ENCODE results near the gene PRCP.
A peak's percentile ranks its signal among the peaks of the same experiment; 100 is the strongest.

The PRCP gene

GRCh38 chr11:82823647-82824619, 76.3 kb downstream of the PRCP start:
- DNase-seq = peak in 2 of 3 experiments; percentile 10 to 59

DNA sequence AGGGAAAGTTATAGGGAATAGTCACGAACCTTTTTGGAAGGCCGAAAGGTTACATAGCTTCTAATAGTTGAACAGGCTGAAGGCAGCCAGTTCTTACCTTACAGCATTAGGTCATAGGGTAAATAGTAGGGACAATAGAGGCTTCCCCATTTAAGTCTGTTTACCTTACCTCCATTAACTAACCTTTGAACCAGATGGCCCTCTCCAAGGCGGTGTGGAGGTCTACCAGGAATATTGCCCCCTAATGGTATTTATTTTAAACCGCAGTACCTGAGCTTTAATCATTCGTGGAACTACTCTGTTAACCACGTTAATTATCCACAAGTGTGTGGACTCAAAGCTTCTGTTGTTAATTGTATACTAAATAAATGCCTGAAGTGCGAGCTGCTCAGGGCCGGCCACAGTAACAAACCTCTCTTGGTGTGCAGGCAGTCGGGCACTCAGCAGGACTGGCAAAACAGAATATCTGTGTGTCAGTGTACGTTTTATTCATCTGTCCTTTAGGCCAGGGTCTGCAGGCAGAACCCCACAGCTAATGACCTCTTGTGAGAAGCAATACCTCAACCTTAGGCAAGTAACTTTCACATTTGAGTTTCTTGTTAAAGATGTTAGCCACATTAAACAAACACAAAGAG, 81.7 kb downstream of the PRCP start:
- peak in 2 of 3 experiments; percentile 26 to 65 for DNase-seq

DNA sequence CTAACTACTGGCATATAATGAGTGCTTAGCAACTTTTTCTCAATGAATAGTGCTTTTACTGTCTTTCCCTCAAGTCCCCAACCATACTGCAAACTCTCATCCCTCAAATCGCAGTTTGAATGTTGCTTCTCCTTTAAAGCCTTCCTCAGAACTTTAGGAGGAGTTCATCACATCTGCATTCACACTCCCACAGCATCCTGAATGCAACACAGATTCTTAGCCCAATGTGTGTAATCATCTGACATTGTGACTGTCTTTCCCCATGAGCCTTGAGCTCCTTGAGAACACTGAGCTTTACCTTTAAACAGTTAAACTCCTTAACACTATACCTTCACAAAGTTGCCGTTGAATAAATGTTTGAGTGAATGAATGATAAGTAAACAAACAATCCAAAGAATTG, 84.8 kb downstream of the PRCP start:
- no peak for DNase-seq

GRCh38 chr11:82814379-82814778, 85.9 kb downstream of the PRCP start:
- DNase-seq = no peak

DNA sequence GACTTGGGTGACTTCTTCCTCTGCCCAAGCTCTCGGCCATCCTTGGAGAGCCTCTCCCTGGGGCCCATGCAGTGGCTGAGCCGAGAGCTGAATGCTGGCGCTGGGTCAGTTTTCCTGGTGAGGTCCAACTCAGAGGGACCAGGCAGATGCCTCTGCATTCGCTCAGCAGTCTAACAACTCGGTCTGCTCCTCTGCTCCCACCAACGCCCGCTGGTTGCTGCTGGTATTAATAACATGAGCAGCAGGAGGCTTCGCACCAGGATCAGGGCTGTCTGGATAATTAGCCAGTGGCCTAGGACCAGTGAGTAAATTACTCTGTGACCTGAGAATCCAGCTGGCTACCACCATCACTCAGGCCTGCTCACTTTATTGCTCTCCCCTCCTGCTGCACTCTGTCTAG, 88.9 kb downstream of the PRCP start:
- DNase-seq = no peak

GRCh38 chr11:82810738-82811137, 89.5 kb downstream of the PRCP start:
- no peak for DNase-seq

- DNase-seq = no peak
Measured at GRCh38 chr11:82810326-82810725, 89.9 kb downstream of the PRCP start.

GRCh38 chr11:82807646-82808045, 92.6 kb downstream of the PRCP start:
- DNase-seq = no peak

- DNase-seq = no peak
Measured at GRCh38 chr11:82802710-82803109, 97.5 kb downstream of the PRCP start.

- DNase-seq = no peak
Measured at GRCh38 chr11:82796998-82797961, 103.0 kb downstream of the PRCP start.

DNA sequence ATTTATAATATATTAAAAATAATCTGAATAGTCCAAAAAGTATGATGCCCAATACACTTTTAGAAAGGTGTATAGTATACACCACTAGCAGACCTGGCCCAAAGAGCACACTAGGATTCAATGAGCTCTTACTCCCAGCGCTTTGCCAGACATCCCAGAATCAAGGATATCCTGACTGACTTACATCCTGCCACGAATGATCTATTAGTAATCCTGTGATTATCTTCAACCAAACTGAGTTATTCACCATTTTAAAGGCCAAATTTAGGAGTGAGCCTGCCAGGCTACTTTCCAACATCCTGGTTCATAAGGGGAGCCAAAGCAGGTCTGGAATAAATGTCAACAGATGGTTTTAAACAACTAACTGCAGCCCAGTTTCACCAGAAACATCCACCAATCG, 105.7 kb downstream of the PRCP start:
- DNase-seq = no peak

DNA sequence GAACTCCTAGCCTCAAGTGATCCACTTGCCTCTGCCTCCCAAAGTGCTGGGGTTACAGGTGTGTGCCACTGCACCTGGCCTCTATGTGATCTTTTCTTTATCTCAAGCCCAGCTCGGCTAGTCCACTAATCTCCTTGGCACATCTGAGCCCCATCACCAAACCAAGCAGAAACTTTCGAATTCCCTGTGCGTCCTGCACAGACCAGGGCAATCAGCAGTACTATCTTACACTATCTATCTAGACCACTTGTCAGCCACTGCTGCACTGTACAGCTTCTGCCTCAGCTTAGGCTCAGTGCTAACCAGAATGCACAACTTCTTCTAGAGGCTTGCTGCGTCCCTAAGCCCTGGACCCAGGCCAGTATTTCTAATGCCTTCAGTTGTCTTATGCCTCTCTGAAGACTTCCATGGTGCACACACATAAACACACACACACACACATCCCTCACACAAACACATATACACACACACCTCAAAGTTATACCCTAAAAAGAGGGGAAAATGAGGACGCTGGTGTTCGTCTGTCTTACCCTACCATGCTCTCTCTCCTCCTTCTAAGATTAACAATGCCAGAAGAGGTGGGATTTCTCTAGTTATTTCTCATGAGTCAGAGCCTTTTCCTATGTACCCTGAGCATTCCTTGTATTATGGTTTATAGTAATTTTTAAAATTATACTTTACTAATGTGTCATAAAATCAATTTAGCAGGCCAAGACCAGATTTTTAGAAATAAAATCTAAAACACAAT, 107.2 kb downstream of the PRCP start:
- no peak for DNase-seq

- DNase-seq = no peak
Measured at GRCh38 chr11:82792319-82792718, 107.9 kb downstream of the PRCP start.

- DNase-seq = peak in 1 of 3 experiments; percentile 41
Measured at GRCh38 chr11:82791779-82792178, 108.5 kb downstream of the PRCP start.

DNA sequence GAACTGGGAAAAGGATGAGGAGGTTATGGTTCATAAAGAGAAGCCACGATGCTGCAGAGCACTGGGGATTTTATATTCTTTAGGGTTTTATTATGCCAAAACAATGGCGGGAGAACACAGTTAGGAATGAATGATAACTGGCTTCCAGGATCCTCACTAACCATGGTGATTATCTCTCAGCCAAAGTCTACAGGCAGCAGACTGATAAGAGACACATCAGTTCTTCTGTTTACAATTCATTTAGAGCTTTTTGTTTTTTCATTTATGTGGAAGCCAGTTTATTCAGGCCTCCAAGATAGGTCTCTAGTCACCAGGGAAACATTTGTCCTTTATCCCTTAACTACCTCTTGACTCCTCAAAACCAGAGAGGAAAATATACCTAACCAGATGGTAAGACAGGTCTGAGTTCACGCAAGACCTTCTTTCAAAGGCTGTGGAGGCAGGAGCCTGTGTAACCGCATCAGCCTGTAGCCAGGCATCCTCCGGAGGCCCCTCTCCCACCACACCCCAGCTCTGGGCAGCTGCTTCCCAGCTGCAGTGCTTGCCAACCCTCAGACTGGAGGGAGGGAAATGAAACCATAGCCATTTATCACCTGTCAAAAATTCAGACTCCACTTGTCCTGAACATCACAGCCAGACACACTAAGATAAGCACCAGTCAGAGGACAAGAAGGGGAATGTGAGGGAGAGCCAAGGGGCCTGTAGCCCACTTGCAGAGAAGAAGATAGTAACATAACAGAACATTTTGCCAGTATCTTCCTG, 109.3 kb downstream of the PRCP start:
- peak; percentile 39 to 61 (median 47) for DNase-seq

DNA sequence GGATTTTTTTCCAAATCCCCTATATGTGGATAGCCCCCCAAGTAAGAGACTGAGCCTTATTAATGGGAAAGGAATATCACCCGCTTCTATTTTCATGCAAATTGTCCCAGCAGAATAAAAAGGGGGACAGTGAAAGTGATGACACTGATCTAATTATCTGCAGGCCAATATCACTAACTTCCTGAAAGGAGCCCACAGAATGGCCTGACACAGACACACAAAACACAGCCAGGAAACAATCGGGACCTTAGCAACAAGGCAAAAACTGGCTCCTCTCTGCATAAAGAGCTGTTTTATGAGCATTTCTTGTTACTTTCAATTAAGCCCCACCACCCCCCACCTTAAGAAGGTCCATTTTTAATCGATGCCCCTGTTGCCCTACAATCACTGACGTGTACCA, 112.2 kb downstream of the PRCP start:
- no peak for DNase-seq

GRCh38 chr11:82786836-82787235, 113.4 kb downstream of the PRCP start:
- DNase-seq = no peak

DNA sequence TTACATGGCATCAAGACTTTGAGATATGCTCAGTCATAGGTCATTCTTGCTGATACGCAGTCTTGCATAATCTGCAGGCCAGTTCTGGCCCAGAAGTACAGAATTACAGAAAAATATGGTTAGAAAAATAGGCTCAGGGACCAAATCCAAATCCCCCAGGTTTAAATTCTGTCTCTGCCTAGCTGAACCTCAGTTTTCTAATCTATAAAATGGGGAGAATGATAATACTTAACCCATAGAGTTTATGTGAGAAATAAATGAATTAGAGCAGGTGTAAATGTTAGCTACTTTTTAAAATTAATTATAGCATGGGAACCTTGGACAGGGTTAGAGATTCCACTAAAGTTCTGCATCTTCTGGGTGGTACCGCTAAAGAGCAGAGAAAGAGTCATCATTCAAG, 114.2 kb downstream of the PRCP start:
- DNase-seq = no peak

GRCh38 chr11:82782825-82783374, 117.3 kb downstream of the PRCP start:
- no peak for DNase-seq

DNA sequence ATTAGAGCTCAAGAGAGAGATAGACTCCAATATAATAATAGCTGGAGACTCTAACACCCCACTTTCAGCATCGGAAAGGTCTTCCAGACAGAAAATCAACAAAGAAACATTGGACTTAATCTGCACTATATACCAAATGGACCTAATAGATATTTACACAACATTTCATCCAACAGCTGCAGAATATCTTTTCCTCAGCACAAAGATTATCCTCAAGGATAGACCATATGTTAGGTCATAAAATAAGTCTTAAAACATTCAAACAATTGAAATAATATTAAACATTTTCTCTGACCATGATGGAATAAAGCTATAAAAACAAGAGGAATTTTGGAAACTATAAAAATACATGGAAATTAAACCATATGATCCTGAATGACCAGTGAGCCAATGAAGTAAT, 121.5 kb downstream of the PRCP start:
- DNase-seq = no peak

- no peak for DNase-seq
Measured at GRCh38 chr11:82776377-82776776, 123.9 kb downstream of the PRCP start.
